ENCODE data around the gene FBXW4.

Gene FBXW4

GRCh38 chr10:101696632-101697031, 1.7 kb upstream of the FBXW4 start:
- DNase-seq (ENCODE audit: low read depth in 2 of 2): no peak

GRCh38 chr10:101695404-101695890, 477 bp upstream of the FBXW4 start:
- no peak for DNase-seq (ENCODE audit: low read depth in 2 of 2)

- peak; percentile 45 to 46 for DNase-seq (ENCODE audit: low read depth in 2 of 2)
These were observed 844 bp downstream of the FBXW4 start for GRCh38 chr10:101693978-101694673.

GRCh38 chr10:101693651-101693977, 1.4 kb downstream of the FBXW4 start:
- peak in 1 of 2 donors; percentile 7 for DNase-seq (ENCODE audit: low read depth in 2 of 2)

GRCh38 chr10:101691081-101691480, 3.9 kb downstream of the FBXW4 start:
- no peak for DNase-seq (ENCODE audit: low read depth in 2 of 2)

- no peak for DNase-seq (ENCODE audit: low read depth in 2 of 2)
These were observed 4.5 kb downstream of the FBXW4 start for GRCh38 chr10:101690461-101690860.

GRCh38 chr10:101687071-101687658, 7.8 kb downstream of the FBXW4 start:
- DNase-seq (ENCODE audit: low read depth in 2 of 2): no peak

GRCh38 chr10:101686133-101686925, 8.6 kb downstream of the FBXW4 start:
- DNase-seq (ENCODE audit: low read depth in 2 of 2): no peak

GRCh38 chr10:101684782-101685181, 10.2 kb downstream of the FBXW4 start:
- DNase-seq (ENCODE audit: low read depth in 2 of 2): no peak

- DNase-seq (ENCODE audit: low read depth in 2 of 2): no peak
These were observed 11.7 kb downstream of the FBXW4 start for GRCh38 chr10:101683276-101683675.

- DNase-seq (ENCODE audit: low read depth in 2 of 2): no peak
These were observed 12.7 kb downstream of the FBXW4 start for GRCh38 chr10:101682172-101682825.

- DNase-seq (ENCODE audit: low read depth in 2 of 2): no peak
These were observed 18.4 kb downstream of the FBXW4 start for GRCh38 chr10:101676565-101676964.

GRCh38 chr10:101675115-101675514, 19.9 kb downstream of the FBXW4 start:
- no peak for DNase-seq (ENCODE audit: low read depth in 2 of 2)

GRCh38 chr10:101672536-101672935, 22.4 kb downstream of the FBXW4 start:
- no peak for DNase-seq (ENCODE audit: low read depth in 2 of 2)

- no peak for DNase-seq (ENCODE audit: low read depth in 2 of 2)
These were observed 23.5 kb downstream of the FBXW4 start for GRCh38 chr10:101671453-101671852.

GRCh38 chr10:101670635-101671034, 24.3 kb downstream of the FBXW4 start:
- DNase-seq (ENCODE audit: low read depth in 2 of 2): no peak

GRCh38 chr10:101669181-101669580, 25.8 kb downstream of the FBXW4 start:
- DNase-seq (ENCODE audit: low read depth in 2 of 2): no peak

GRCh38 chr10:101668566-101668965, 26.4 kb downstream of the FBXW4 start:
- DNase-seq (ENCODE audit: low read depth in 2 of 2): no peak

GRCh38 chr10:101666083-101666482, 28.9 kb downstream of the FBXW4 start:
- DNase-seq (ENCODE audit: low read depth in 2 of 2): no peak

GRCh38 chr10:101663097-101663496, 31.9 kb downstream of the FBXW4 start:
- no peak for DNase-seq (ENCODE audit: low read depth in 2 of 2)

- no peak for DNase-seq (ENCODE audit: low read depth in 2 of 2)
These were observed 34.7 kb downstream of the FBXW4 start for GRCh38 chr10:101660256-101660655.

GRCh38 chr10:101658975-101659374, 36.0 kb downstream of the FBXW4 start:
- DNase-seq (ENCODE audit: low read depth in 2 of 2): no peak
